Tibial nerve (tissue), 4 donors: ENCODE data around the gene GATC. TPM values are rescaled to one million over a fixed set of nuclear protein-coding genes. Genes with fewer than 3 reads are reported as not detected.

Experiments
- DNase-seq, 2 donors: peaks; one replicate each; pipeline ENCODE4 v3.0.0-alpha.2; 2019; ENCODE audit warnings: low spot score in 2 of 2
- H3K27ac ChIP-seq, 4 donors: fragments of 200-600 bp; sonication (generic) in 3 of 4; one replicate each; pipeline ENCODE4 v1.5.1; 2017 to 2019; ENCODE audit warnings: mild to moderate bottlenecking in 1 of 4
- H3K27me3 ChIP-seq, 2 donors: fragments of 200-600 bp; sonication (generic) in 1 of 2; one replicate each; pipeline versions ENCODE4 v1.5.1 to v1.6.0; 2017 to 2019
- H3K36me3 ChIP-seq, 3 donors: fragments of 200-600 bp; sonication (generic); one replicate each; pipeline ENCODE4 v1.5.1; 2018 to 2019
- H3K4me1 ChIP-seq, 4 donors: fragments of 200-600 bp; sonication (generic) in 3 of 4; one replicate each; pipeline ENCODE4 v1.5.1; 2017 to 2019
- H3K4me3 ChIP-seq, 4 donors: fragments of 200-600 bp; sonication (generic) in 3 of 4; one replicate each; pipeline ENCODE4 v1.5.1; 2017 to 2019; ENCODE audit warnings: mild to moderate bottlenecking in 1 of 4, moderate library complexity in 1 of 4
- H3K9me3 ChIP-seq, 4 donors: fragments of 200-600 bp; sonication (generic) in 3 of 4; one replicate each; pipeline ENCODE4 v1.5.1; 2017 to 2019
- EP300 ChIP-seq, 2 donors: sonication (generic); formaldehyde crosslinking; IDR thresholded peaks; one replicate each; pipeline ENCODE4 v1.6.1; 2017; ENCODE audit warnings: antibody characterized with exemption in 2 of 2, mild to moderate bottlenecking in 1 of 2
- POLR2A ChIP-seq, 2 donors: fragments of 450-650 bp; IDR thresholded peaks; one replicate each; pipeline ENCODE4 v1.6.1; 2017; ENCODE audit warnings: antibody characterized with exemption in 2 of 2, mild to moderate bottlenecking in 2 of 2, moderate library complexity in 2 of 2
- WGBS, 2 donors: methylation state at CpG; one replicate each; pipeline ENCODE4 v1.1.5; 2018; 5-methylcytosine and 5-hydroxymethylcytosine counted together
- total RNA-seq, 4 donors: library from RNA; depleted of rRNA; stranded (reverse); fragments of >200 nt; gene quantifications; one replicate each; pipeline ENCODE4 v1.1.0, GENCODE V29; 2016
- TF ChIP-seq, protein P1 (sequence below), 5 experiments: fragments of 200-600 bp in 3 of 5; fragments of 450-650 bp in 2 of 5; sonication (generic) in 3 of 5; IDR thresholded peaks; one replicate each; pipeline ENCODE4 v1.5.1; 2016 to 2019; ENCODE audit warnings: antibody characterized with exemption in 5 of 5, mild to moderate bottlenecking in 3 of 5, moderate library complexity in 2 of 5

GATC gene
- total RNA-seq, 4 donors from 2014 or later, result 21.0 to 37.3 (median 29.2) TPM

GRCh38 chr12:120490833-120491512, 44.7 kb downstream of the GATC start:
- H3K9me3 ChIP-seq, result no peaks in the 10 kb centered on the region
- no peak overlapping the region for H3K4me3 ChIP-seq
- H3K36me3 ChIP-seq, result peaks cover 0 to 19% (median 0%) of the 10 kb centered on the region in 3 donors
- no peak overlapping the region for H3K27ac ChIP-seq
- peaks cover 0 to 6% (median 2%) of the 10 kb centered on the region in 4 donors for H3K4me1 ChIP-seq
- WGBS, 2 donors, result 74 to 77% methylated on average over 2 of the region's 2 CpGs
- DNase-seq, result no peak
- TF ChIP-seq POLR2A (IDR thresholded peaks at IDR 0.05), result no peak
- TF ChIP-seq, protein P1, sequence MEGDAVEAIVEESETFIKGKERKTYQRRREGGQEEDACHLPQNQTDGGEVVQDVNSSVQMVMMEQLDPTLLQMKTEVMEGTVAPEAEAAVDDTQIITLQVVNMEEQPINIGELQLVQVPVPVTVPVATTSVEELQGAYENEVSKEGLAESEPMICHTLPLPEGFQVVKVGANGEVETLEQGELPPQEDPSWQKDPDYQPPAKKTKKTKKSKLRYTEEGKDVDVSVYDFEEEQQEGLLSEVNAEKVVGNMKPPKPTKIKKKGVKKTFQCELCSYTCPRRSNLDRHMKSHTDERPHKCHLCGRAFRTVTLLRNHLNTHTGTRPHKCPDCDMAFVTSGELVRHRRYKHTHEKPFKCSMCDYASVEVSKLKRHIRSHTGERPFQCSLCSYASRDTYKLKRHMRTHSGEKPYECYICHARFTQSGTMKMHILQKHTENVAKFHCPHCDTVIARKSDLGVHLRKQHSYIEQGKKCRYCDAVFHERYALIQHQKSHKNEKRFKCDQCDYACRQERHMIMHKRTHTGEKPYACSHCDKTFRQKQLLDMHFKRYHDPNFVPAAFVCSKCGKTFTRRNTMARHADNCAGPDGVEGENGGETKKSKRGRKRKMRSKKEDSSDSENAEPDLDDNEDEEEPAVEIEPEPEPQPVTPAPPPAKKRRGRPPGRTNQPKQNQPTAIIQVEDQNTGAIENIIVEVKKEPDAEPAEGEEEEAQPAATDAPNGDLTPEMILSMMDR (IDR thresholded peaks at IDR 0.05), result no peak
- TF ChIP-seq EP300 (IDR thresholded peaks at IDR 0.05), result no peak
- no peaks in the 10 kb centered on the region for H3K27me3 ChIP-seq

- peaks cover 0 to 31% (median 4%) of the 10 kb centered on the region in 3 donors for H3K36me3 ChIP-seq
- no peaks in the 10 kb centered on the region for H3K9me3 ChIP-seq
- peak overlapping the region in 3 of 4 donors; percentile 87 to 94 (median 93) for H3K27ac ChIP-seq
- peak overlapping the region; percentile 85 to 93 (median 88) for H3K4me3 ChIP-seq
- TF ChIP-seq, protein P1 (IDR thresholded peaks at IDR 0.05), result no peak
- TF ChIP-seq POLR2A (IDR thresholded peaks at IDR 0.05), result no peak
- TF ChIP-seq EP300 (IDR thresholded peaks at IDR 0.05), result no peak
- DNase-seq, result no peak
- H3K4me1 ChIP-seq, result peaks cover 3 to 31% (median 19%) of the 10 kb centered on the region in 4 donors
- WGBS, 2 donors, result 23 to 29% methylated on average over 17 of the region's 17 CpGs
- no peaks in the 10 kb centered on the region for H3K27me3 ChIP-seq
Measured at GRCh38 chr12:120495186-120495730, 49.0 kb downstream of the GATC start.

DNA sequence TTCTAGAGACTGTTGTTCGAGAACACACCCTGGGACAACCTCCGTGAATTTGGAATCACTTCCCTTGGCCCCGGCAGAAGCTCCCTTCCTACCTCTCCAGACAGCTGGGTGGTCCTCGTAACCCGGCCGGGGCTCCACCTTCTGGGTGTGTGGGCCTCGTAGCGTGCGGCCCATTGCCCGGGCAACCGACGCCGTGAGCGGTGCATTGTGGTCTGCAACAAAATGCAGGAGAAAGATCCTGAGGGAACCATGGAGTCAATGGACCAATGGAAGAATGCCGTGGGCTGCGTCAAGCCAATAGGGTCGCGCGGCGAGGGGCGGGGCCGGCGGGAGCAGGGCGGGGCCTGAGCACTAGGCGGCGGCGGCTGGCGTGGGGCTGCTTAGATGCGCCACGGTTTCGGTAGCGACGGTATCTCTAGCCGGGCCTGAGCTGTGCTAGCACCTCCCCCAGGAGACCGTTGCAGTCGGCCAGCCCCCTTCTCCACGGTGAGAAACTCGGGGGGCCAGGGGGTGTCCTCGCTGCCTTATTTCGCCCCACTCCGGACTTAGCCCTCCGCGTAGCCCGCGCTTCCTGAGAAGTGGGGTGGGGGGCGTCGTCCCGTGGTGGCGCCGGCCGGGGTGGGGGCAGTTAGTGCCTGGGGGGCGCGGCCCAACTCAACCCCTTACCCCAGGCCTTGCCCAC, 49.6 kb downstream of the GATC start, which contains the start of gene DYNLL1:
Gene DYNLL1 (plus strand): TSS at position 383 of the 682 bp plus-strand sequence. CDS start 309 bp downstream, outside the sequence.
- TF ChIP-seq, protein P1 (IDR thresholded peaks at IDR 0.05), result peak in 3 of 5 experiments; percentile 19 to 58 (median 40)
- TF ChIP-seq EP300 (IDR thresholded peaks at IDR 0.05) (peak; percentile 97 to 98), POLR2A (IDR thresholded peaks at IDR 0.05) (peak; percentile 80 to 89)
- peaks cover 3 to 34% (median 19%) of the 10 kb centered on the region in 4 donors for H3K4me1 ChIP-seq
- WGBS, 2 donors, result 2 to 3% methylated on average over 29 to 53 of the region's 53 CpGs
- H3K4me3 ChIP-seq, result peak within 1 kb of the TSS; percentile 85 to 93 (median 88)
- peak within 1 kb of the TSS; percentile 87 to 94 (median 92) for H3K27ac ChIP-seq
- peak; percentile 96 to 98 for DNase-seq
- H3K27me3 ChIP-seq, result no peaks in the 10 kb centered on the region
- H3K9me3 ChIP-seq, result no peaks in the 10 kb centered on the region
- H3K36me3 ChIP-seq, result peaks cover 0 to 32% (median 4%) of the 10 kb centered on the region in 3 donors

GRCh38 chr12:120496413-120497340, 50.4 kb downstream of the GATC start:
- Histone ChIP-seq H3K4me3 (peak overlapping the region; percentile 85 to 93 (median 88)), H3K4me1 (peaks cover 3 to 34% (median 19%) of the 10 kb centered on the region in 4 donors), H3K27me3 (no peaks in the 10 kb centered on the region), H3K27ac (peak overlapping the region; percentile 87 to 94 (median 92)), H3K9me3 (no peaks in the 10 kb centered on the region), H3K36me3 (peaks cover 0 to 30% (median 4%) of the 10 kb centered on the region in 3 donors)
- 0 to 1% methylated on average over 45 to 47 of the region's 47 CpGs for WGBS, 2 donors
- DNase-seq, result peak; percentile 54 to 59
- no peak for TF ChIP-seq EP300 (IDR thresholded peaks at IDR 0.05)
- TF ChIP-seq POLR2A (IDR thresholded peaks at IDR 0.05), result no peak
- TF ChIP-seq, protein P1 (IDR thresholded peaks at IDR 0.05), result no peak
